Smooth muscle cell (in vitro differentiated cells): ENCODE data around the gene TMEM132D. TPM values are rescaled to one million over a fixed set of nuclear protein-coding genes. Genes with fewer than 3 reads are reported as not detected.

Experiments used
- DNase-seq: peaks from one replicate; lab custom pipeline; 2025; ENCODE audit not compliant: unreplicated experiment; lab: John Stamatoyannopoulos, UW
- H2AFZ ChIP-seq: fragments of 200-600 bp; sonication (generic); 2 replicates; pipeline ENCODE4 v1.6.0; 2016; ENCODE audit warnings: antibody characterized with exemption, low read depth, mild to moderate bottlenecking
- H3F3A ChIP-seq: fragments of 200-600 bp; sonication (generic); 2 replicates; pipeline ENCODE4 v1.6.0; 2017; ENCODE audit warnings: antibody characterized with exemption, low read depth
- H3K27ac ChIP-seq: fragments of 200-600 bp; sonication (generic); 2 replicates; pipeline ENCODE4 v1.5.1; 2016; ENCODE audit warnings: low read depth, mild to moderate bottlenecking
- H3K27me3 ChIP-seq: fragments of 200-600 bp; sonication (generic); 2 replicates; pipeline ENCODE4 v1.6.1; 2016; ENCODE audit warnings: low read depth, mild to moderate bottlenecking
- H3K36me3 ChIP-seq: fragments of 200-600 bp; sonication (generic); 2 replicates; pipeline ENCODE4 v1.5.1; 2016; ENCODE audit warnings: low read depth
- H3K4me1 ChIP-seq: fragments of 200-600 bp; sonication (generic); 2 replicates; pipeline ENCODE4 v1.5.1; 2016; ENCODE audit warnings: low read depth
- H3K4me2 ChIP-seq: fragments of 200-600 bp; sonication (generic); 2 replicates; pipeline ENCODE4 v1.6.0; 2016; ENCODE audit warnings: mild to moderate bottlenecking
- H3K4me3 ChIP-seq: fragments of 200-600 bp; sonication (generic); 2 replicates; pipeline ENCODE4 v1.5.1; 2016; ENCODE audit warnings: mild to moderate bottlenecking
- H3K79me2 ChIP-seq: fragments of 200-600 bp; sonication (generic); 2 replicates; pipeline ENCODE4 v1.6.0; 2016; ENCODE audit warnings: low read depth, mild to moderate bottlenecking
- H3K9ac ChIP-seq: fragments of 200-600 bp; sonication (generic); 2 replicates; pipeline ENCODE4 v1.6.0; 2016; ENCODE audit warnings: low read depth
- H3K9me3 ChIP-seq: fragments of 200-600 bp; sonication (generic); replicated peaks from 2 replicates; pipeline ENCODE4 v1.5.1; 2016; ENCODE audit warnings: low read depth
- H4K20me1 ChIP-seq: fragments of 200-600 bp; sonication (generic); 2 replicates; pipeline ENCODE4 v1.6.0; 2016; ENCODE audit warnings: low read depth
- WGBS: methylation state at CpG from one replicate; pipeline ENCODE4 v1.1.7; 2016; ENCODE audit warnings: low lambda C conversion rate; 5-methylcytosine and 5-hydroxymethylcytosine counted together
- polyA plus RNA-seq: library from polyadenylated mRNA; unstranded; fragments of >200 nt; fragmentation: Nextera tagmentation; extraction: Ambion mirVana; gene quantifications from 2 replicates; pipeline ENCODE4 v1.2.1, GENCODE V29; 2016
- total RNA-seq: library from RNA; depleted of rRNA; stranded (reverse); fragments of >200 nt; gene quantifications from 2 replicates; pipeline ENCODE4 v1.2.3, GENCODE V29; 2014
- TF ChIP-seq, protein P1 (sequence below): fragments of 200-600 bp; sonication (generic); IDR thresholded peaks from 2 replicates; pipeline ENCODE4 v1.5.1; 2017; ENCODE audit warnings: borderline replicate concordance, mild to moderate bottlenecking, antibody characterized with exemption; ENCODE audit not compliant: insufficient read depth, poor library complexity, severe bottlenecking

The TMEM132D gene
- total and polyA plus RNA-seq, 2 experiments from 2014 or later = not detected

- H4K20me1 ChIP-seq = no peaks in the 10 kb centered on the region
- TF ChIP-seq, protein P1, sequence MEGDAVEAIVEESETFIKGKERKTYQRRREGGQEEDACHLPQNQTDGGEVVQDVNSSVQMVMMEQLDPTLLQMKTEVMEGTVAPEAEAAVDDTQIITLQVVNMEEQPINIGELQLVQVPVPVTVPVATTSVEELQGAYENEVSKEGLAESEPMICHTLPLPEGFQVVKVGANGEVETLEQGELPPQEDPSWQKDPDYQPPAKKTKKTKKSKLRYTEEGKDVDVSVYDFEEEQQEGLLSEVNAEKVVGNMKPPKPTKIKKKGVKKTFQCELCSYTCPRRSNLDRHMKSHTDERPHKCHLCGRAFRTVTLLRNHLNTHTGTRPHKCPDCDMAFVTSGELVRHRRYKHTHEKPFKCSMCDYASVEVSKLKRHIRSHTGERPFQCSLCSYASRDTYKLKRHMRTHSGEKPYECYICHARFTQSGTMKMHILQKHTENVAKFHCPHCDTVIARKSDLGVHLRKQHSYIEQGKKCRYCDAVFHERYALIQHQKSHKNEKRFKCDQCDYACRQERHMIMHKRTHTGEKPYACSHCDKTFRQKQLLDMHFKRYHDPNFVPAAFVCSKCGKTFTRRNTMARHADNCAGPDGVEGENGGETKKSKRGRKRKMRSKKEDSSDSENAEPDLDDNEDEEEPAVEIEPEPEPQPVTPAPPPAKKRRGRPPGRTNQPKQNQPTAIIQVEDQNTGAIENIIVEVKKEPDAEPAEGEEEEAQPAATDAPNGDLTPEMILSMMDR = no peak
- H2AFZ ChIP-seq = no peak overlapping the region
- H3K27me3 ChIP-seq = no peaks in the 10 kb centered on the region
- no peak overlapping the region for H3K27ac ChIP-seq
- no peaks in the 10 kb centered on the region for H3K9me3 ChIP-seq
- no peaks in the 10 kb centered on the region for H3K79me2 ChIP-seq
- H3K4me1 ChIP-seq = no peaks in the 10 kb centered on the region
- WGBS = 88% methylated on average over 1 of the region's 1 CpG
- H3F3A ChIP-seq = no peaks in the 10 kb centered on the region
- no peak for DNase-seq
- no peak overlapping the region for H3K4me3 ChIP-seq
- no peak overlapping the region for H3K9ac ChIP-seq
- no peaks in the 10 kb centered on the region for H3K36me3 ChIP-seq
- H3K4me2 ChIP-seq = no peak overlapping the region
Observed at GRCh38 chr12:129119537-129119936, 784.3 kb downstream of the TMEM132D start.

DNA sequence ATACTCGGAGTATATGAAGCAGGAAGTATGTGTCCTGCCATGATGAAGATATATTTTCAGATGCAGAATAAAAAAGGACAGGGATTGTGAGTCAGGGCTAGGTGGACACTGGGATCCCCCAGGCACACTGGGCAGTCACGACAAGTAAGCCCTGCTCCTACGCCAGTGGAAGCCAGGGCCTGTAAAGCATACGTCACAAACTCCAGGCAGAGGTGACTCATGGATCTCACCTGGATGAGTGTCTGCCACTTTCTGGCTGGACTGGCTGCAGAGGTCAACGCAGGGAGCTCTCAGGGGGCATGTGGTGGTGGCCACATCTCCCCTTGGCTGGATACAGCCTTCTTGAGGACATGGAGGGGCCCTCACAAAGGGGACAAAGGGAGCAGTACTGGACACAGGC, 788.3 kb downstream of the TMEM132D start:
- no peak overlapping the region for H3K27ac ChIP-seq
- H4K20me1 ChIP-seq = no peaks in the 10 kb centered on the region
- H3K27me3 ChIP-seq = no peaks in the 10 kb centered on the region
- no peaks in the 10 kb centered on the region for H3F3A ChIP-seq
- no peaks in the 10 kb centered on the region for H3K79me2 ChIP-seq
- TF ChIP-seq, protein P1 = no peak
- H2AFZ ChIP-seq = no peak overlapping the region
- no peaks in the 10 kb centered on the region for H3K9me3 ChIP-seq
- H3K9ac ChIP-seq = no peak overlapping the region
- H3K4me3 ChIP-seq = no peak overlapping the region
- no peaks in the 10 kb centered on the region for H3K36me3 ChIP-seq
- H3K4me2 ChIP-seq = no peak overlapping the region
- DNase-seq = no peak
- WGBS = 66% methylated on average over 5 of the region's 5 CpGs
- H3K4me1 ChIP-seq = no peaks in the 10 kb centered on the region

DNA sequence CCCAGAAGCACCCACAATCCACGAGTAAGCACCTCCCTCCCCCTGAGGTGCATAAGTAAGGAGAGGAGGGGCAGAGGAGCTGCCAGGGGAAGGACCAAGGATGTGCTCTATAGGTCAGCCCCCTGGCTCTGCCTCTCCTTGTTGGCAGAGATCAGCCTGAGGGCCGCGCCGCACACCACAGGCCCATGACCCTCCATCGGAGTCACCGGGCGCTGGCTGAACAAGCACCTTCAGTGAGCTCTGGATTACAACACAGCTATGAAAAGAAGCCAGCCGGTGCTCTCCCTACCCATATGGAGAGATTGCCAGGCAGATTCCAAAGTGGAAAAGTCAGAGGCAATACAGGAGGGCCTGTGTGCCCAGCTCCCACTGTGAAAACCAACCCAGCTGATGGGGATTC, 793.2 kb downstream of the TMEM132D start:
- Histone ChIP-seq H3K9me3 (no peaks in the 10 kb centered on the region), H3K9ac (no peak overlapping the region), H3K36me3 (no peaks in the 10 kb centered on the region), H3K27ac (no peak overlapping the region), H3K4me2 (no peak overlapping the region), H4K20me1 (no peaks in the 10 kb centered on the region), H2AFZ (no peak overlapping the region), H3K27me3 (no peaks in the 10 kb centered on the region), H3K4me1 (no peaks in the 10 kb centered on the region), H3F3A (no peaks in the 10 kb centered on the region), H3K79me2 (no peaks in the 10 kb centered on the region), H3K4me3 (no peak overlapping the region)
- TF ChIP-seq, protein P1 = no peak
- DNase-seq = no peak
- WGBS = 88% methylated on average over 8 of the region's 8 CpGs

DNA sequence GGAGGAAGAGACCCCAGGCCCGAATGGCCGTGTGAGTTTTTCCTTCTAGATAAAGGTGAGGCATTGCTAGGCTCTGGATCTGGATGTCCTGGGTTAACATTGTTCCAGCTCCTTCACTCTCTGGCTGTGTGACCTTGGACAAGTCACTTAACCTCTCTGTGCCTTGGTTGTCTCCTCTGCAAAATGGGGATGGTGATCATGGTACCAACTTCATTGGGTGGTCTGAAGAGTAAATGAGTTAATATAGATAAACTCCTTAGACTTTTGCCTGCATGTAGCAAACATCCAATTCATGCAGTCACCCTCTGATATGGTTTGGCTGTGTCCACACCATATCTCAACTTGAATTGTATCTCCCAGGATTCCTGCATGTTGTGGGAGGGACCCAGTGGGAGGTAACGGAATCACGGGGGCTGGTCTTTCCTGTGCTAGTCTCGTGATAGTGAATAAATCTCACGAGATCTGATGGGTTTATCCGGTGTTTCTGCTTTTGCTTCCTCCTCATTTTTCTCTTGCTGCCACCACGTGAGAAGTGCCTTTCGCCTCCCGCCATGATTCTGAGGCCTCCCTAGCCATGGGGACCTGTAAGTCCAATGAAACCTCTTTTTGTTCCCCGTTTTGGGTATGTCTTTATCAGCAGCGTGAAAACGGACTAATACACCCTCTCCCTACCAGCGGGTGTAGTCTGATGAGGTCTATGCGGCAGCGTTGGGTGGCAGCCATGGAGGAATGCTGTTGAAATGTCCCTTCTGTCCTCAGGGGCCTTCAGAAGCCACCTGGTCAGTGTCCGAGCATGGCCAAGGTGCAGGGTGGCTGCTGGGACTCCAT, 794.4 kb downstream of the TMEM132D start:
- no peak overlapping the region for H2AFZ ChIP-seq
- no peak overlapping the region for H3K27ac ChIP-seq
- H3K36me3 ChIP-seq = no peaks in the 10 kb centered on the region
- no peaks in the 10 kb centered on the region for H3F3A ChIP-seq
- H3K79me2 ChIP-seq = no peaks in the 10 kb centered on the region
- no peaks in the 10 kb centered on the region for H3K4me1 ChIP-seq
- DNase-seq = no peak
- H3K27me3 ChIP-seq = no peaks in the 10 kb centered on the region
- no peak overlapping the region for H3K9ac ChIP-seq
- TF ChIP-seq, protein P1 = no peak
- no peaks in the 10 kb centered on the region for H3K9me3 ChIP-seq
- no peak overlapping the region for H3K4me3 ChIP-seq
- no peaks in the 10 kb centered on the region for H4K20me1 ChIP-seq
- no peak overlapping the region for H3K4me2 ChIP-seq
- 83% methylated on average over 17 of the region's 17 CpGs for WGBS
